GM12801 (cell line): ENCODE measurements around the gene CRYBA2.

ENCODE experiments used
- CTCF ChIP-seq: IDR thresholded peaks from one replicate; pipeline ENCODE4 v1.5.1; 2011; ENCODE audit warnings: control low read depth; ENCODE audit not compliant: insufficient read length; ENCODE audit errors: extremely low read depth

Gene CRYBA2

DNA sequence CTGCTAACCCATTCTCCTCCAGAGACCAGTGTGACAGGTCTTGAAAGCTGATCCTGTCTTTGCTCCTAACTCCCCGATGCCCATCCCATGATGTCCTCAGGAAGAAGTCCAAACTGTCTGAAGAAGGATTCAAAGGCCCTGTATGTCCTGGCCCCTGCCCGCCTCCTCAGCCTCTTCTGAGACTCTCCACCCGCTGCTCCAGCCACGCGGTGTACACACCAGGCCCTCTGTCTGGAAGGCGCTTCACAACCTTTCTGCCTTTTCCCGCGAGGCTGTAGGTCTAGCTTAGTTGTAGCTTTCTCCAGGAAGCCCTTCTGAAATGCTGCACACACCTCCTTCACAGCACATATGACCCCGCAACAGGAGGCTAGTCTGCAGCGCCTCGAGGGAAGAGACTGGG is 23.5 kb upstream of the CRYBA2 start:
- TF ChIP-seq CTCF, result no peak

DNA sequence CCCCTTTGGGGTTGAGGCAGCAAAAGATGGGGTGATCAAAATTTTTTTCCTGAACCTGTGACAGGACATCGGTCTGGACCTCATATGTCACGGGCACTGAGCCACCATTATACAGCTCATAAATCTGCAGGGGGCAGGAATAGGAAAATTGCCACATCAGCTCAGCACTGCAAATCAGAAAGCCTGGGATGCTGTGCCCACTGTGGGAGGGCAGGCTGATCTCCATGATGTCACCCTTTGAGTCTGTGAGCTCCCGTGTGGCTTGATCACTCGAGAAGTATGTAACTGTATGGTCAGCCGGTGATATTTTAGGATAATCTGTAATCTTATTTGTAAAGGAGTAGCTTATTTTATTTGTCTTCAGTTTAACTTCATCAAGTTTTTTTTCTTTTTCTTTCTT is 17.7 kb upstream of the CRYBA2 start:
- TF ChIP-seq CTCF, result no peak

- no peak for TF ChIP-seq CTCF
Measured at GRCh38 chr2:219010162-219010756, 17.0 kb upstream of the CRYBA2 start.

GRCh38 chr2:219009294-219009693 is 16.1 kb upstream of the CRYBA2 start:
- no peak for TF ChIP-seq CTCF

DNA sequence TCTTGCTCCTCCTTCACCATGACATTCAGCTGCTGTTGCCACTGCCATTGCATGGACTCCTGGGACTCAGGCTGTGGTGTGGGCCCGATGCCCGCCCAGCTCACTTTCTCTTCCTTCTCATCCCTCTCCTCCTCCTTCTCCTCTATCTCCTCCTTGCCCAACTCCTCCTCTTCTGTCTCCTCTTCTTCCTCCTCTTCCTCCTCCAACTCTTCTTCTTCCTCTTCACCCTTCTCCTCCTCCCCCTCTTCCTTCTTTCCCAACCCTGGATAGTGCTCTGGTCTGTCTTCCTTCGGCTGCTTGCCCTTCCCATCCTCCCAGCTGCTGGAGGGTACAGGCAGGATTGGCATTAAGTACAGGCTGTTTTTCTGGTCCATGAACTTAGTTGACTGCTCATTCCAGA is 10.8 kb upstream of the CRYBA2 start:
- no peak for TF ChIP-seq CTCF

DNA sequence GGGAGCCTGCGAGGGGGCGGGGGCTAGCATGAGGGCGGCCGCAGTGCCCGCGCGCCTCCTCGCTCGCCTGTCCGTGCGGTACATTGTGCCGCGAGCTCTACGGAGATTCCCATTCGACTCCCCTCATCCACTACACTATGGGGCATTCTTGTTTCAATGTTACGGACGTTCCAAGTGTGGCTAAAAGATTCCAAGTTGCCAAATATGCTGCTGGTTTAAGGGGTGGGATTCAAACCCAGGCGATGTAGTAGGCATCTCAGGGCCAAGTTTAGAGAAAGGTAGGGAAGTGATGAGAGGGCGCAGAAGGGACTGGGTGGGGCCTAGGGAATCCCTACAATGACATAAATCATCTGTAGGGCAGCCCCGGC is 10.0 kb upstream of the CRYBA2 start:
- no peak for TF ChIP-seq CTCF

- no peak for TF ChIP-seq CTCF
Measured at GRCh38 chr2:219002395-219003266, 9.4 kb upstream of the CRYBA2 start.
